ENCODE measurements around the gene SLC9A8.

SLC9A8 gene

GRCh38 chr20:49906101-49906604 is 93.5 kb downstream of the SLC9A8 start:
- DNase-seq (ENCODE audit: insufficient read length, low spot score) (no peak), FAIRE-seq (no peak)
- no peak for TF ChIP-seq POLR2A (IDR thresholded peaks at IDR 0.05; ENCODE audit: low read depth, low read length)

- FAIRE-seq, result no peak
- DNase-seq (ENCODE audit: insufficient read length, low spot score), result no peak
- no peak for TF ChIP-seq POLR2A (IDR thresholded peaks at IDR 0.05; ENCODE audit: low read depth, low read length)
Measured at GRCh38 chr20:49906615-49907154, 94.1 kb downstream of the SLC9A8 start.

- FAIRE-seq, result no peak
Measured at GRCh38 chr20:49907405-49908257, 95.0 kb downstream of the SLC9A8 start.

GRCh38 chr20:49908258-49908565 is 95.6 kb downstream of the SLC9A8 start:
- TF ChIP-seq POLR2A (IDR thresholded peaks at IDR 0.05; ENCODE audit: low read depth, low read length), result no peak
- no peak for FAIRE-seq
- no peak for DNase-seq (ENCODE audit: insufficient read length, low spot score)

More at GRCh38 chr20:49907405-49908257, 95.0 kb downstream of the SLC9A8 start:
- no peak for TF ChIP-seq POLR2A (IDR thresholded peaks at IDR 0.05; ENCODE audit: low read depth, low read length)
- DNase-seq (ENCODE audit: insufficient read length, low spot score), result no peak

DNA sequence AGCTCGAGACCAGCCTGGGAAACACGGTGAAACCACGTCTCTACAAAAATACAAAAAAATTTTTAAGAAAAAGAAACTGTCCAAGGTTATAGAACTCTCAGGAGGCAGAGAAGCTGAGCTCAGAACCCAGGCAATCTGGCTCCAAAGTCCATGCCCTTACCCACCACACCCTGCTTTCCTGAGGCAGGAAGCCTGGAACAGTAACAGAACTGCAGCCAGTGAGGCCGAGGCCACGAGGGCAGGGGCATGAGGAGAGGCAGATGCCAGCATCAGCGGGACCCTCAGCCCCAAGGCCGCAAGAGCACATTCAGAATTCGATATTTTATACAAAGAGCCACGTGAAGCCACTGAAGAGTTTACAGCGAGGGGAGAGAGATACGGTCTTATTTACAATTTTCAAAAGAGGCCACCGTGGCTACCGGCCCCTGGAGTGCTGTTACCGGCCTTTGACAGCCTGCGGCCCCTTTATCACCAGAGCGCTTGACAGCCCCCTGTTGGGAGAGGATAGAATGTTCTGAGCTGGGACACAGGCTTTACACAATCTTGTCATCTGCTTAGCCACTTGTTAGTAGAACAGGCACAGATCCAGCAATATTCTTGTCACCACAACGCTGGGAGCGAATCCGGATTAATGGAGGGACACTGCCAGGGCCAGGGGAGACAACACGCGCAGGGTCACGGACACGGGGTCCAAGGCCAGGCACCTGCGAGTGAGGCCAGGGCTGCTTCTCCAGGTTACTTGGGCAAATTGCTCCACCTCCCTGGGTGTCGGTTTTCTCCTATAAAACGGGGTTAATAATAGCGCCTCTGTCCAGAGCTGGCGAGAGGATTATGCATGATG is 97.1 kb downstream of the SLC9A8 start:
- no peak for DNase-seq (ENCODE audit: insufficient read length, low spot score)
- FAIRE-seq, result no peak
- no peak for TF ChIP-seq POLR2A (IDR thresholded peaks at IDR 0.05; ENCODE audit: low read depth, low read length)

GRCh38 chr20:49910340-49910706 is 97.7 kb downstream of the SLC9A8 start:
- no peak for TF ChIP-seq POLR2A (IDR thresholded peaks at IDR 0.05; ENCODE audit: low read depth, low read length)
- DNase-seq (ENCODE audit: insufficient read length, low spot score) (no peak), FAIRE-seq (no peak)

DNA sequence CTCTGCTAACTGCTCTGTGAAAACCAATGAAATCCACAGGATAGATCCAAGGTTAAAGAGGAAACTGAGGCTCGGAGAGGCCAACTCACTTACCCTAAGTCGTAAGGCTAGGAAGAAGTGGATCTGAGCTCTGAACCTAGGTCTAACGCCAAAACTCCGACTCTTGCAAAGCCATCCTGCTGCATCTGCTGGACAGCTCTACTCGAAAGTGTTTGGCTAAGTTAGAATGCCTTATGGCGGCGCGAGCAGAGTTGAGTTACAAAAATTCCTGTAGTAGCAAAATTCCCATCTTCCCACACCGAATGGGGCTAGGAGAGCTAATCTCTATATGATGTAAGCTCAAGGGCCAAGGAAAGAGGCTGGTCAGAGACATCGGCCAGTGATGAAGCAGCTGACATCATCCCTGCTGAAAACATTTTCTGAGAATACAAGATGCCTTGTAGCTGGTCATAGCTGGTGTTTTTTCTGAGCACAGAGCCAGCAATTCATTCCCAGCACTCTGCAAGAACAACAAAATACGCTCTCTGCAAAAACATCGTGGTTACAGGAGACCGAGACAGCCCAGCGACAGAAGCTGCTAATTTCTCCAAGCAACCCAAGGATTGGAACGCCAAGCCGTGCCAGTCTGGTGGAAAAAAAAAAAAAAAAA is 100.9 kb downstream of the SLC9A8 start:
- DNase-seq (ENCODE audit: insufficient read length, low spot score) (no peak), FAIRE-seq (no peak)
- no peak for TF ChIP-seq POLR2A (IDR thresholded peaks at IDR 0.05; ENCODE audit: low read depth, low read length)

DNA sequence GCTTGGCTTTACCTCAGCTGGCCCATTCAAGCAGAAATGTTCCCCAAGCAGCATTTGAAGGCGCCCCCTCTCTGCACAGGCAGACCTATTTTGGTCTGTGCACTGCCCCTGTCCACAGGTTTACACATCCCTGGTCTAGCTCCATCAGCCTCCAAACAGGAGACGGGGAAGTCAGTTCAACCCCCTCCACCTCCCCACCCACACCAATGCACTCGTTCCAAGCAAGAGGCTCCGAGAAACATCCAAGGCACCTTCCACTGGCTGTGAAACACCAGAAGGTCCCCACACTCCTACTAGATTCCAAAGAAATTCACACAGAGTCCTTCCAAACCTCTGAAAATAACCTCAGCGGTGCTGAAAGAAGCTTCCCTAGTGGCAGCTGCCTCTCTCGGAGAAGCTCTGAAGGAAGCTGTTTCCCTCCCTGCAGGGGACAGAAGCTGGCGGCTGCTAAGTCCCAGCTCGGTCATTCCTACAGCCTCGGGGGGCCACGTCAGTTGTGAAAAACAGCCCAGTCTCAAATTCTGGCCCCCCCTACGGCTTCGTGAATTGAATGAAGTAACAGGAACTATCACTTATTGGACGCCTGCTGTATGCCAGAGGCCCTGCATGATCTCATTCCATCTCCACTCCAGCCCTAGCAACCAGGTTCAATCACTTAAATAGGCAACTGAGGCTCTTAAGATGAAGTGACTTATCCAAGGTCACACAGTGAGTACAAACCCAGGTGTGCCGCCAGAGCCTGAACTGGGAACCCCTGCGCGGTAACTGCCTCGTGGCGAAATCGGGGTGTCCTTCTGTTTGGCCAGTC is 101.9 kb downstream of the SLC9A8 start:
- TF ChIP-seq POLR2A (IDR thresholded peaks at IDR 0.05; ENCODE audit: low read depth, low read length), result no peak
- FAIRE-seq (no peak), DNase-seq (ENCODE audit: insufficient read length, low spot score) (peak; percentile 38)

DNA sequence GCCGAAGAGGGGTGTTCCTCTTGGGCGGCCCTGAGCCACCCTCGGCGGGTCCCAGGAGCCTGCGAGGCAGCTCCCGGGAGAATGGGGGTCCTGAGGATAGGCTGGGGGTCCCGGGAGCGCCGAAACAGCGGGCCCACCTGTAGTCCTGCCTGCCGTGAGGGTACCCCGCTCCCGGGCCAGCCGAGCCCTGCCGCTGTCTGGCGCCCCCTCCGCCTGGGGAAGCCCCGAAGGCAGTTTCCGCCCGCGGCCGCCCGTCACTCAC is 102.4 kb downstream of the SLC9A8 start:
- FAIRE-seq, result no peak

DNA sequence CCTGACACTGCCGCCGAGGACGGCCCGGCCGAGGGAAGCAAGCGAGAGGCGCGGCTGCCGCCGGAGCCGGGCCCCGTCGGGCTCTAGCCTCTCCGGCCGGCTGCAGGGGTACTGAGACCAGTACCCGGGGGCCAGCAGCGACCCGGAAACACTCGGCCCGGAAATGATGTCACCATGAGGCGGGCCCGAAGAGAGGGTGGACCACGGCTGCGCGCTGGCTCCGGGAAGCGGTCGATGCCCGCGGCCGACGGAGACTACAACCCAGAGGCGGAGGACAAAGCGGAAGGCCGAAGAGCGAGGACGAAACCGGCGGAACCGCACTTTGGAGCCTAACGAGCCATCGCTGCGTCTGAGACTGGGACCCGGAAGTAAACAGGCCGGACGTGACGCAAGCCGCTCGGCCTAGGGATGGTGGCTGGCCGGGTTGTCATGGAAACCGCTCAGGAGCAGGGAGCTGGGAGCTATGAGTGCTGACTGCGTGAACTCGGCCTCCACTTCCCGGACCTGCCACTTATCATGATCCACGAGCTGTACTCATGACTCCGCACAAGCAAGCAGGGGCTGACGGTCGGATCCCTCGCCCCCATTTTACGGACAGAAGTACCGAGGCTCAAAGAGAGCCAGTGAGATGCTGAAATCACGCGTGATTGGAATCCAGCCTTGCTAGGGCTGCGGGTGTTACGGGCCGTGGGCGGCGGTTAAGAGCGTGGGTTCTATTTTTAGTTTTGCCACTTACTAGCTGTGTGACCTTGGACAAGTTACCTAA is 102.9 kb downstream of the SLC9A8 start, which contains the start of gene SPATA2:
Gene SPATA2, minus strand, starts transcription at position 150 of the 766 bp plus-strand sequence. CDS start 7,039 bp downstream, outside the sequence.
- TF ChIP-seq POLR2A (IDR thresholded peaks at IDR 0.05; ENCODE audit: low read depth, low read length), result peak; percentile 58
- FAIRE-seq (no peak), DNase-seq (ENCODE audit: insufficient read length, low spot score) (peak; percentile 95)

More for the DNA sequence above, 102.4 kb downstream of the SLC9A8 start:
- no peak for DNase-seq (ENCODE audit: insufficient read length, low spot score)
- no peak for TF ChIP-seq POLR2A (IDR thresholded peaks at IDR 0.05; ENCODE audit: low read depth, low read length)

GRCh38 chr20:49916146-49917002 is 103.7 kb downstream of the SLC9A8 start:
- DNase-seq (ENCODE audit: insufficient read length, low spot score) (peak; percentile 60), FAIRE-seq (no peak)
- no peak for TF ChIP-seq POLR2A (IDR thresholded peaks at IDR 0.05; ENCODE audit: low read depth, low read length)

GRCh38 chr20:49918446-49918845 is 105.8 kb downstream of the SLC9A8 start:
- DNase-seq (ENCODE audit: insufficient read length, low spot score) (no peak), FAIRE-seq (no peak)

More at GRCh38 chr20:49918446-49918845, 105.8 kb downstream of the SLC9A8 start:
- TF ChIP-seq POLR2A (IDR thresholded peaks at IDR 0.05; ENCODE audit: low read depth, low read length), result no peak

Data from H54 (cell line).